Astrocyte of the cerebellum (primary cell): ENCODE data around the gene FYN.

ENCODE experiments used
- DNase-seq: peaks from one replicate; pipeline ENCODE4 v3.0.0-alpha.2; 2011; ENCODE audit warnings: low read depth
- H3K4me3 ChIP-seq: 2 replicates; pipeline ENCODE4 v1.5.1; 2011; ENCODE audit warnings: mild to moderate bottlenecking, low read depth, low read length, moderate library complexity
- in situ Hi-C: cut with HindIII; loops from 2 replicates; pipeline ENCODE4 v1.10.0; 2017; ENCODE audit warnings: low sequenced_read_pairs
- TF ChIP-seq, protein P1 (sequence below): IDR thresholded peaks from 2 replicates; pipeline ENCODE4 v1.5.1; 2012; ENCODE audit warnings: low read length, low read depth, moderate library complexity, mild to moderate bottlenecking; ENCODE audit errors: missing control alignments

FYN gene

DNA sequence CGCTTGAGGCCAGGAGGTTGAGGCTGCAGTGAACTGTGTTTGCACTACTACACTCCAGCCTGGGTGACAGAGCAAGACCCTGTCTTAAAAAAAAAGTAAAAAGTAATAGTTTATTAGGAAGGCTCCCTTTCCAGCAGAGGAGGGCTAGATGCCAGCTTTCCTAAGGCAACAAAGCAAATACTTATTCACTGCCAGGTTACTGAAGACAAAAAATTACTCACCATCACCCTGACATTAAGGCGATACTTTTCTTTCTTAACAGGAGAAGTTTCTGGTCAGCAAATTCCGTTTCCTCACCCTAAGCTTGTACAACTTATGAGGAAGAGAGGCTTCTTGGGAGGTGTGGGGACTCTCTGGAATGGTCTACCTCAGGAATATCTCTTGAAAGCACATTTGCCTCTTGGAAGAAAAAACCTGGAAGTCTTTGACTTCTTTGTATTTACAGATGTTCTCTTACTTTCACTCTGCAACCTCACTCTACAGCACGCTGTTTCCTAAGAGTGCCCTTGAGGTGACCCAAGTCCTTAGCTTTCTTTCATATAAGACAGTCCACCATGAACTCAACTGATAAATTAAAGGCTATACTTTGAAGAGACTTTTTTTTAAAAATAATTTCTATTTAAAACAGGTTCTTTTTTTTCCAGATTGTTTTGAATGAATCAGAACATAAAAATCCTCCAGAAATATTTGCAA, 214.6 kb downstream of the FYN start:
- TF ChIP-seq, protein P1, sequence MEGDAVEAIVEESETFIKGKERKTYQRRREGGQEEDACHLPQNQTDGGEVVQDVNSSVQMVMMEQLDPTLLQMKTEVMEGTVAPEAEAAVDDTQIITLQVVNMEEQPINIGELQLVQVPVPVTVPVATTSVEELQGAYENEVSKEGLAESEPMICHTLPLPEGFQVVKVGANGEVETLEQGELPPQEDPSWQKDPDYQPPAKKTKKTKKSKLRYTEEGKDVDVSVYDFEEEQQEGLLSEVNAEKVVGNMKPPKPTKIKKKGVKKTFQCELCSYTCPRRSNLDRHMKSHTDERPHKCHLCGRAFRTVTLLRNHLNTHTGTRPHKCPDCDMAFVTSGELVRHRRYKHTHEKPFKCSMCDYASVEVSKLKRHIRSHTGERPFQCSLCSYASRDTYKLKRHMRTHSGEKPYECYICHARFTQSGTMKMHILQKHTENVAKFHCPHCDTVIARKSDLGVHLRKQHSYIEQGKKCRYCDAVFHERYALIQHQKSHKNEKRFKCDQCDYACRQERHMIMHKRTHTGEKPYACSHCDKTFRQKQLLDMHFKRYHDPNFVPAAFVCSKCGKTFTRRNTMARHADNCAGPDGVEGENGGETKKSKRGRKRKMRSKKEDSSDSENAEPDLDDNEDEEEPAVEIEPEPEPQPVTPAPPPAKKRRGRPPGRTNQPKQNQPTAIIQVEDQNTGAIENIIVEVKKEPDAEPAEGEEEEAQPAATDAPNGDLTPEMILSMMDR, result no peak
- in situ Hi-C loops, result no loop called here
- no peak overlapping the region for H3K4me3 ChIP-seq
- peak; percentile 34 for DNase-seq

DNA sequence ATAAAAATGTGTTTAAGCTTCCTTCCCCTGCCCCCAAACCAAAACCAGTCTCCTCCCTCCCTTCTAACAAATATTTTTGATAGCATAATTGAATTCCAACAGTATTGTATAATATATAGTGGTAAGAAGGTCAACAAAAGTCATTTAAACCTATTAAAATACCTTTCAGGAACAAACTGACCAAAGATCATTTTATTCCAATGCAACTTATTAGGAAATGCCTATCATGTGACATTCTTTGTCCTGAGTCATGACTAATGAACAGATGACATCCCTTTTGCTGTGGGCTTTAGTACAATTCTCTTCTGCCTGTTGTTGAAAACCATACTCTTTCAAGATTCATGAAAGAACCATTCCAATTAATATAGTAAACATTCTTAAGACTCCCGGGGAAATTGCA, 216.1 kb downstream of the FYN start:
- in situ Hi-C loops, result no loop called here
- no peak overlapping the region for H3K4me3 ChIP-seq
- DNase-seq, result no peak
- TF ChIP-seq, protein P1, result no peak

DNA sequence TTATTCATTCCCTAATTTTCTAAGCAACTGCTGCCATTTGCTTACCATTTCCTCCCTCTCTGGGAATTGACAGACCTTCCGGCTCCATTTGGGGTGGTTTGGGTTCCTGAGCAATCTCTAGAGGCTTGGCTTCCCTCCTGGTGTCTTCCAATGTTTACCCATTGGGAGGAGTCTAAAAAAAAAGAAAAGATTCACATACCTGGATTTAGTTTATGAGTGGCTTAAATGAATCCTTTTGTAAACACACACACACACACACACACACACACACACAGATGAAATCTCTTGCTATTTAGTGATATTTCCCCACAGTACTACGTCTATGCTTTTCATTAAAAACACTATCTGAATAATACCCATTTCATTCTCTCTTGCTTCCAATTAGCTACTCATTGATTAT, 219.3 kb downstream of the FYN start:
- DNase-seq, result no peak
- TF ChIP-seq, protein P1, result no peak
- in situ Hi-C loops, result loop anchor here (5.0 kb wide), 1 partner anchor 33 kb away; no protein-coding TSS in a partner anchor

DNA sequence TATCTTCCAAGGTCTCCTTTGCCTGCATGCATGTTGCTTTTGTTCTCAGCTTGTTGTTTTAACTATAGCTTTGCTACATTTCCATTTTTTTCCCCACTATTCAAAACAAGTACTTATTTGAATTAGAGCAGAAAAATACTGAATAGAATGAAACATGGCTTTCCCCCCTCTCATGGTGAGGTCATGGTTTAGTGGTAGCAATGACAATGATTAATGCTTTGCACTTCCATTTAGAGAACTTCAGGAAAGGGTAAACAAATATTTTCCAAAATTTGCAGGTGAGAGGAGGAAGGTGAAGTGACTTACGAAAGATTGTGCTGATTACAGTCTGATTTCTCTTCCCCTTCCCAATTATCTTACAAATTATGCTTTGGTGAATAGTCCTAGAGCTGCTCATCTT, 219.8 kb downstream of the FYN start:
- no peak overlapping the region for H3K4me3 ChIP-seq
- in situ Hi-C loops, result loop anchor here (5.0 kb wide), 1 partner anchor 34 kb away; no protein-coding TSS in a partner anchor
- DNase-seq, result no peak
- TF ChIP-seq, protein P1, result no peak

More for the DNA sequence above, 219.3 kb downstream of the FYN start:
- H3K4me3 ChIP-seq, result no peak overlapping the region

DNA sequence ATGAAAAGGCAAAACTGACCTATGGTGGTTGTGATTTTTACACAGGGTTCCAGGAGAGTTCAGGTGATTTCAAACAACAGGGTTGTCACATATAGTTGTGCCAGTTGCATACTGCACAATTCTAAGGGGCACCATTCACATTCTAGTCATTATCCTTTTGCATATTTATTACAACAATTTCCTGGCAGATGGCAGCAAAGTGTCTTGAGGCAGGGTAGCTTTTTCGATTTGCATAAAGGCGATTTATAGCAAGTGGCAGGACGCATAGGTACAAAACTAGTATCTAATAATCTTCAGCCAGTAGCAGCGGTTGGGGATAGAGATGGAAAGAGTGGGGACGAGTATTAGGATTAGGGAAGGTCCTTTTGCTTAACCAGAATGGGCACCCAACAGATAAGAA, 221.1 kb downstream of the FYN start:
- in situ Hi-C loops, result loop anchor here (5.0 kb wide), 1 partner anchor 35 kb away; no protein-coding TSS in a partner anchor
- H3K4me3 ChIP-seq, result no peak overlapping the region
- DNase-seq, result no peak
- TF ChIP-seq, protein P1, result no peak

DNA sequence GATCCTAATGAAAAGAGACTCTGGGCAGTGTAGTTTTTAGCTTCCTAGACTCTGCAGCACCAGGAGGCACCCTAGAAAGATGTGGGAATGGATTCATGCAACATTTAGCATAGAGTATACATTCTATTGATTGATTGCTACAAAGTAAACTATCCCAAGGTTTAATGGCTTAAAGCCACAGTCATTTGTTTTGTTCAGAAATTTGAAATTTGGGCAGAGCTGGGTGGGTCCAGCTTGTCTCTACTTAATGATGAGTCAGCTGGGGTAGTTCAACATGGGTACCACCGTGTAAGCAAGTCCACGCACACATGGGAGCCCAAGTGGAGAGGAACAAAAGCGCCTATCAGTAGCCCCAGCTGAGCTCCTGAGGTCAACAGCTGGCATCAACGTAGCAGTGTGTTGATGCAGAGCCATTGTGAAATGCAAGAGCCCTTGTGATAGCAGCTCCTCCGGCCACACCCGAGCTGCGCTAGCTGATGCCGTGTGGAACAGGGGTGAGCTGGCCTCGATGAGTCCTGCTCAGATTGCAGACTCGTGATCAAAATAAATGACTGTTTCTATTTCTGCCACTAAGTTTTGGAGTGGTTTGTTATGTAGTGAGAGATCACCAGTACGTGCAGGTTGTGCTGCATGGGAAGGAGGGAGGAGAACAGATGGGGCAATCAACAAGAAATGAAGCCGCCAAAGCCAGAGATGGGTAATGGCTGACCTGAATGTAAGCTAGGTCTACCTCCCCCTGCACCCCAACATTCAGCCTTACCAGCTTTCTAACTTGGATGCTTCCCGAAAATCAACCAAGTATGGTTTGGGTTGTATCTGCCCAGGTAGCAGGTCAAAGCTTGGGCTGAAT, 221.8 kb downstream of the FYN start:
- TF ChIP-seq, protein P1, result no peak
- no peak for DNase-seq
- in situ Hi-C loops, result loop anchor here (5.0 kb wide), 1 partner anchor 36 kb away; no protein-coding TSS in a partner anchor
- no peak overlapping the region for H3K4me3 ChIP-seq
